Mesenchymal stem cell (in vitro differentiated cells and primary cell): Measurements from ENCODE around the gene ACACB.

ENCODE experiments used
- DNase-seq: peaks from one replicate; pipeline ENCODE4 v3.0.0-alpha.2; 2013
- H2AFZ ChIP-seq: one replicate; pipeline ENCODE4 v1.6.1; 2013; ENCODE audit warnings: low read depth, mild to moderate bottlenecking, control low read depth, inconsistent platforms, low read length, moderate library complexity
- H2AK5ac ChIP-seq: 2 replicates; pipeline ENCODE4 v1.6.1; 2013; ENCODE audit warnings: low read length, moderate library complexity, mild to moderate bottlenecking, inconsistent platforms; ENCODE audit not compliant: severe bottlenecking
- H2BK120ac ChIP-seq: one replicate; pipeline ENCODE4 v1.6.1; 2013; ENCODE audit warnings: low read depth, mild to moderate bottlenecking, inconsistent platforms, low read length, moderate library complexity
- H2BK12ac ChIP-seq, 2 experiments: one replicate each; pipeline ENCODE4 v1.6.1; 2013; ENCODE audit warnings: inconsistent platforms in 2 of 2, low read length in 2 of 2, mild to moderate bottlenecking in 2 of 2, moderate library complexity in 2 of 2, control low read depth in 1 of 2
- H2BK15ac ChIP-seq: one replicate; pipeline ENCODE4 v1.6.1; 2013; ENCODE audit warnings: mild to moderate bottlenecking, low read depth, inconsistent platforms; ENCODE audit not compliant: poor library complexity, severe bottlenecking
- H2BK5ac ChIP-seq: 2 replicates; pipeline ENCODE4 v1.6.1; 2013; ENCODE audit warnings: low read depth, mild to moderate bottlenecking, low read length, control low read depth, inconsistent platforms; ENCODE audit not compliant: poor library complexity, severe bottlenecking
- H3K14ac ChIP-seq, 2 experiments: one replicate each; pipeline ENCODE4 v1.6.1; 2013; ENCODE audit warnings: inconsistent platforms in 2 of 2, low read length in 2 of 2, control low read depth in 1 of 2, mild to moderate bottlenecking in 1 of 2, moderate library complexity in 1 of 2
- H3K18ac ChIP-seq, 2 experiments: one replicate each; pipeline ENCODE4 v1.6.1; 2013; ENCODE audit warnings: inconsistent platforms in 2 of 2, low read length in 2 of 2, control low read depth in 1 of 2, low read depth in 1 of 2, mild to moderate bottlenecking in 1 of 2
- H3K23ac ChIP-seq, 2 experiments: one replicate each; pipeline ENCODE4 v1.6.1; 2013; ENCODE audit warnings: inconsistent platforms in 2 of 2, low read length in 2 of 2, mild to moderate bottlenecking in 2 of 2, moderate library complexity in 2 of 2, control low read depth in 1 of 2
- H3K27ac ChIP-seq: 2 replicates; pipeline ENCODE4 v1.5.1; 2013; ENCODE audit warnings: mild to moderate bottlenecking, moderate library complexity, low read length, control low read depth, inconsistent platforms; ENCODE audit not compliant: poor library complexity, severe bottlenecking
- H3K27me3 ChIP-seq, 2 experiments: 2 replicates each; pipeline versions ENCODE4 v1.6.1 to v1.7.0; 2013; ENCODE audit warnings: low read length in 2 of 2, mild to moderate bottlenecking in 2 of 2, moderate library complexity in 2 of 2, control low read depth in 1 of 2, inconsistent platforms in 1 of 2; ENCODE audit not compliant: control insufficient read depth in 1 of 2, insufficient read depth in 1 of 2
- H3K36me3 ChIP-seq, 2 experiments: 2 replicates each; pipeline versions ENCODE4 v1.6.1 to v1.7.0; 2013; ENCODE audit warnings: low read length in 2 of 2, control low read depth in 1 of 2, inconsistent platforms in 1 of 2, low read depth in 1 of 2, mild to moderate bottlenecking in 1 of 2; ENCODE audit not compliant: insufficient read depth in 2 of 2, control insufficient read depth in 1 of 2
- H3K4ac ChIP-seq, 2 experiments: one replicate each; pipeline ENCODE4 v1.6.1; 2013; ENCODE audit warnings: inconsistent platforms in 2 of 2, low read length in 2 of 2, mild to moderate bottlenecking in 2 of 2, moderate library complexity in 2 of 2, control low read depth in 1 of 2, low read depth in 1 of 2
- H3K4me1 ChIP-seq: 2 replicates; pipeline ENCODE4 v1.6.1; 2013; ENCODE audit warnings: low read depth, low read length, control low read depth; ENCODE audit not compliant: control insufficient read depth, insufficient read depth
- H3K4me2 ChIP-seq: 2 replicates; pipeline ENCODE4 v1.6.1; 2013; ENCODE audit warnings: low read length, mild to moderate bottlenecking, inconsistent platforms; ENCODE audit not compliant: poor library complexity, severe bottlenecking
- H3K4me3 ChIP-seq, 2 experiments: 2 replicates each; pipeline versions ENCODE4 v1.5.1 to v1.7.0; 2013; ENCODE audit warnings: low read length in 2 of 2, mild to moderate bottlenecking in 2 of 2, control low read depth in 1 of 2, low read depth in 1 of 2; ENCODE audit not compliant: insufficient read depth in 1 of 2
- H3K79me1 ChIP-seq: replicated peaks from 2 replicates; pipeline ENCODE4 v1.6.1; 2013; ENCODE audit warnings: mild to moderate bottlenecking, control low read depth, low read length, inconsistent platforms; ENCODE audit not compliant: poor library complexity, severe bottlenecking
- H3K9ac ChIP-seq: 2 replicates; pipeline ENCODE4 v1.7.0; 2013; ENCODE audit warnings: mild to moderate bottlenecking, low read length, moderate library complexity
- H3K9me3 ChIP-seq: 2 replicates; pipeline ENCODE4 v1.7.0; 2013; ENCODE audit warnings: mild to moderate bottlenecking, low read length; ENCODE audit not compliant: control insufficient read depth
- H4K8ac ChIP-seq: one replicate; pipeline ENCODE4 v1.6.1; 2013; ENCODE audit warnings: inconsistent platforms, mild to moderate bottlenecking, low read length, moderate library complexity
- H4K91ac ChIP-seq: one replicate; pipeline ENCODE4 v1.6.1; 2013; ENCODE audit warnings: mild to moderate bottlenecking, low read length, inconsistent platforms
- WGBS: methylation state at CpG from one replicate; pipeline ENCODE4 v1.1.7; 2013; ENCODE audit warnings: mixed read lengths; 5-methylcytosine and 5-hydroxymethylcytosine counted together

ACACB gene

GRCh38 chr12:109222496-109222895 lies 106.1 kb downstream of the ACACB start:
- no peak overlapping the region for H3K4me3 ChIP-seq
- no peak overlapping the region for H2AK5ac ChIP-seq
- H3K9me3 ChIP-seq: no peaks in the 10 kb centered on the region
- no peak overlapping the region for H2BK15ac ChIP-seq
- H3K4me1 ChIP-seq: no peaks in the 10 kb centered on the region
- no peak overlapping the region for H2BK120ac ChIP-seq
- H3K4me2 ChIP-seq: no peak overlapping the region
- WGBS: 84% methylated on average over 18 of the region's 18 CpGs
- H4K91ac ChIP-seq: no peak overlapping the region
- H3K27ac ChIP-seq: no peak overlapping the region
- no peak for DNase-seq
- H3K23ac ChIP-seq: no peak overlapping the region
- H3K4ac ChIP-seq: no peak overlapping the region
- no peaks in the 10 kb centered on the region for H3K27me3 ChIP-seq
- H3K18ac ChIP-seq: no peak overlapping the region
- no peak overlapping the region for H2BK12ac ChIP-seq
- H3K79me1 ChIP-seq: no peaks in the 10 kb centered on the region
- no peak overlapping the region for H3K9ac ChIP-seq
- H3K14ac ChIP-seq: no peak overlapping the region
- H2BK5ac ChIP-seq: no peak overlapping the region
- H2AFZ ChIP-seq: no peak overlapping the region
- no peak overlapping the region for H4K8ac ChIP-seq
- peaks cover 3 to 19% of the 10 kb centered on the region in 2 experiments for H3K36me3 ChIP-seq

GRCh38 chr12:109223211-109223610 lies 106.8 kb downstream of the ACACB start:
- H2BK12ac ChIP-seq: no peak overlapping the region
- H2AFZ ChIP-seq: no peak overlapping the region
- H3K27ac ChIP-seq: no peak overlapping the region
- H3K23ac ChIP-seq: no peak overlapping the region
- no peak overlapping the region for H2BK120ac ChIP-seq
- no peaks in the 10 kb centered on the region for H3K79me1 ChIP-seq
- DNase-seq: no peak
- no peak overlapping the region for H4K91ac ChIP-seq
- H2BK5ac ChIP-seq: no peak overlapping the region
- H3K4me3 ChIP-seq: no peak overlapping the region
- H3K36me3 ChIP-seq: peaks cover 3 to 19% of the 10 kb centered on the region in 2 experiments
- no peak overlapping the region for H3K14ac ChIP-seq
- no peak overlapping the region for H2AK5ac ChIP-seq
- H3K27me3 ChIP-seq: no peaks in the 10 kb centered on the region
- H3K9me3 ChIP-seq: no peaks in the 10 kb centered on the region
- H4K8ac ChIP-seq: no peak overlapping the region
- H3K4ac ChIP-seq: no peak overlapping the region
- H3K9ac ChIP-seq: no peak overlapping the region
- WGBS: 98% methylated on average over 10 of the region's 10 CpGs
- H2BK15ac ChIP-seq: no peak overlapping the region
- H3K18ac ChIP-seq: no peak overlapping the region
- H3K4me2 ChIP-seq: no peak overlapping the region
- H3K4me1 ChIP-seq: no peaks in the 10 kb centered on the region

DNA sequence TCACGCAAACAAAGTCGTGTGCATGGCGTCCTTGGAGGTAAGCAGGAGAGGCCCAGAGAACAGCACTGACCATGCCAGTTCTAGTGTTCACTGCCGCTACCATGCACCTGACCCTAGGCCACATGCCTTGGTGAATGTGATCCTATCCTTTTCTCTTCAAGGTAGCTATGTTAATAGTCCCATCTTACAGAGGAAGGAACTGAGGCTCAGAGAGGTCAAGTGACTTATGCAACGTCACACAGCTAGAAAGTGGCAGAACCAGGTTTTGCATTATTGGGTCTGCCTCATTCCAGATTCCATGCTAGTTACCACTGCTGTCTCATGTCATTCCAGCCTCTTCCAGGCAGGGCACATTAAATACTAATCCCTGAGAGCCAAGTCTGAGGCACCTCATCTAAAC lies 107.5 kb downstream of the ACACB start:
- no peaks in the 10 kb centered on the region for H3K79me1 ChIP-seq
- H4K8ac ChIP-seq: no peak overlapping the region

DNA sequence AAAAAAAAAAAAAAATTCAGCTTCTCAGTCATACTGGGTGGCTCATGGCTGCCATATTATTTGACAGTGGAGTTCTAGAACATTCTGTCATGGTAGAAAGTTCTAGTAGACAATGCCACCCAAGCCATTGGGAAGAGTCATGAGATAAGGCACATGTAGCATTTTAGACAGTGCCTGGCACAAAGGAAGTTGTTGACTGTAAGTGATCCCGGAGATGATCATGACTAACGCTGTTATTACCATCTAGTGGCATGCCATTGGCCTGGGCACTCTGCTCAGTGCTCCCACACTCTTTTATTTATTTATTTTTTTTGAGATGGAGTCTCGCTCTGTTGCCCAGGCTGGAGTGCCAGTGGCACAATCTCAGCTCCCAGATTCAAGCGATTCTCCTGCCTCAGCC lies 112.3 kb downstream of the ACACB start:
- H4K8ac ChIP-seq: no peak overlapping the region
- H2BK5ac ChIP-seq: no peak overlapping the region
- no peak overlapping the region for H3K23ac ChIP-seq
- H3K14ac ChIP-seq: no peak overlapping the region
- DNase-seq: no peak
- H4K91ac ChIP-seq: no peak overlapping the region
- peaks cover 3 to 30% of the 10 kb centered on the region in 2 experiments for H3K36me3 ChIP-seq
- H3K4me1 ChIP-seq: no peaks in the 10 kb centered on the region
- no peak overlapping the region for H2BK15ac ChIP-seq
- no peak overlapping the region for H2AFZ ChIP-seq
- H3K9ac ChIP-seq: no peak overlapping the region
- H3K27ac ChIP-seq: no peak overlapping the region
- WGBS: 92% methylated on average over 4 of the region's 4 CpGs
- no peaks in the 10 kb centered on the region for H3K79me1 ChIP-seq
- no peak overlapping the region for H3K18ac ChIP-seq
- no peak overlapping the region for H2AK5ac ChIP-seq
- no peak overlapping the region for H2BK12ac ChIP-seq
- no peaks in the 10 kb centered on the region for H3K27me3 ChIP-seq
- H3K4me2 ChIP-seq: no peak overlapping the region
- no peak overlapping the region for H2BK120ac ChIP-seq
- H3K4ac ChIP-seq: no peak overlapping the region
- no peaks in the 10 kb centered on the region for H3K9me3 ChIP-seq
- no peak overlapping the region for H3K4me3 ChIP-seq

More for the DNA sequence above, 107.5 kb downstream of the ACACB start:
- no peaks in the 10 kb centered on the region for H3K4me1 ChIP-seq
- H2BK5ac ChIP-seq: no peak overlapping the region
- no peak overlapping the region for H3K4me3 ChIP-seq
- H3K4me2 ChIP-seq: no peak overlapping the region
- H3K9me3 ChIP-seq: no peaks in the 10 kb centered on the region
- H3K27ac ChIP-seq: no peak overlapping the region
- no peak overlapping the region for H2BK120ac ChIP-seq
- H2AFZ ChIP-seq: no peak overlapping the region
- peaks cover 3 to 19% of the 10 kb centered on the region in 2 experiments for H3K36me3 ChIP-seq
- H2BK15ac ChIP-seq: no peak overlapping the region
- no peak overlapping the region for H3K14ac ChIP-seq
- no peak overlapping the region for H3K23ac ChIP-seq
- H4K91ac ChIP-seq: no peak overlapping the region
- no peak overlapping the region for H3K18ac ChIP-seq
- H3K9ac ChIP-seq: no peak overlapping the region
- no peak overlapping the region for H3K4ac ChIP-seq
- H3K27me3 ChIP-seq: no peaks in the 10 kb centered on the region
- no peak overlapping the region for H2BK12ac ChIP-seq
- 93% methylated on average over 5 of the region's 5 CpGs for WGBS
- no peak for DNase-seq
- no peak overlapping the region for H2AK5ac ChIP-seq
